Ascending aorta (tissue), 2 donors: Measurements from ENCODE around the gene SOHLH2. TPM values are rescaled to one million over a fixed set of nuclear protein-coding genes. Genes with fewer than 3 reads are reported as not detected.

Experiments
- DNase-seq, 2 donors: peaks; one replicate each; pipeline ENCODE4 v3.0.0-alpha.2; 2019; ENCODE audit warnings: low spot score in 2 of 2
- H3K27ac ChIP-seq, 2 donors: fragments of 200-600 bp; sonication (generic); one replicate each; pipeline ENCODE4 v1.5.1; 2016 to 2017; ENCODE audit warnings: mild to moderate bottlenecking in 1 of 2
- H3K27me3 ChIP-seq: fragments of 200-600 bp; sonication (generic); one replicate; pipeline ENCODE4 v1.5.1; 2017
- H3K36me3 ChIP-seq, 2 donors: fragments of 200-600 bp; sonication (generic); one replicate each; pipeline ENCODE4 v1.5.1; 2016
- H3K4me1 ChIP-seq, 2 donors: fragments of 200-600 bp; sonication (generic); one replicate each; pipeline ENCODE4 v1.5.1; 2016 to 2017; ENCODE audit warnings: mild to moderate bottlenecking in 1 of 2
- H3K4me3 ChIP-seq, 2 donors: fragments of 200-600 bp; sonication (generic); one replicate each; pipeline ENCODE4 v1.5.1; 2016 to 2017; ENCODE audit warnings: mild to moderate bottlenecking in 1 of 2
- H3K9me3 ChIP-seq, 2 donors: fragments of 200-600 bp; sonication (generic); one replicate each; pipeline ENCODE4 v1.5.1; 2016
- intact Hi-C: fragments of 100-400 bp; cut with DNase I; formaldehyde crosslinking; loops from one replicate; pipeline ENCODE4 v1.15.1; 2023
- total RNA-seq: library from RNA; depleted of rRNA; stranded (reverse); fragments of >200 nt; gene quantifications from one replicate; pipeline ENCODE4 v1.1.0, GENCODE V29; 2016
- TF ChIP-seq, protein P1 (sequence below), 3 experiments: fragments of 200-600 bp in 2 of 3; fragments of 450-650 bp in 1 of 3; sonication (generic) in 2 of 3; IDR thresholded peaks; one replicate each; pipeline ENCODE4 v1.5.1; 2016 to 2019; ENCODE audit warnings: antibody characterized with exemption in 3 of 3, mild to moderate bottlenecking in 1 of 3, moderate library complexity in 1 of 3

Gene SOHLH2
- total RNA-seq, 1 donor from 2014 or later = not detected

DNA sequence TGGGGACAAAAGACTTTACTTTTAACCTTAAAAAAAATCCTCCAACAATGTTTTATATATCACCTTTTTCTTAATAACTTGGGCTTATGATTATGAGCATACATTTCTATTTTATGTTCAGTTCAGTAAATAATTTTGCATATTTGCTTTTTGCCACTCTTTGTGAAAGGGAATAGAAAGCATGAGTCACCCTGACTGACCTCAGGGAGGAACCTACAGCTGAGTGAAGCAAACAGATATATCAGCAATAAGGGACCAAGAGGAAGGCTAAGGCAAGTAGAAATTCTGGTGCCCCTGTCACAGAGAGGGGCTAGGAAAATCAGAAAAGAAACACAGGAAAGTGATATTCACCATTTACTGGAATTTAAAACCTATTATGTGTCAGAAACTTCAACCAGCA, 37.2 kb upstream of the SOHLH2 start:
- TF ChIP-seq, protein P1, sequence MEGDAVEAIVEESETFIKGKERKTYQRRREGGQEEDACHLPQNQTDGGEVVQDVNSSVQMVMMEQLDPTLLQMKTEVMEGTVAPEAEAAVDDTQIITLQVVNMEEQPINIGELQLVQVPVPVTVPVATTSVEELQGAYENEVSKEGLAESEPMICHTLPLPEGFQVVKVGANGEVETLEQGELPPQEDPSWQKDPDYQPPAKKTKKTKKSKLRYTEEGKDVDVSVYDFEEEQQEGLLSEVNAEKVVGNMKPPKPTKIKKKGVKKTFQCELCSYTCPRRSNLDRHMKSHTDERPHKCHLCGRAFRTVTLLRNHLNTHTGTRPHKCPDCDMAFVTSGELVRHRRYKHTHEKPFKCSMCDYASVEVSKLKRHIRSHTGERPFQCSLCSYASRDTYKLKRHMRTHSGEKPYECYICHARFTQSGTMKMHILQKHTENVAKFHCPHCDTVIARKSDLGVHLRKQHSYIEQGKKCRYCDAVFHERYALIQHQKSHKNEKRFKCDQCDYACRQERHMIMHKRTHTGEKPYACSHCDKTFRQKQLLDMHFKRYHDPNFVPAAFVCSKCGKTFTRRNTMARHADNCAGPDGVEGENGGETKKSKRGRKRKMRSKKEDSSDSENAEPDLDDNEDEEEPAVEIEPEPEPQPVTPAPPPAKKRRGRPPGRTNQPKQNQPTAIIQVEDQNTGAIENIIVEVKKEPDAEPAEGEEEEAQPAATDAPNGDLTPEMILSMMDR (IDR thresholded peaks at IDR 0.05) = no peak
- Histone ChIP-seq H3K4me3 (no peak overlapping the region), H3K27me3 (no peaks in the 10 kb centered on the region), H3K9me3 (no peaks in the 10 kb centered on the region), H3K27ac (no peak overlapping the region), H3K36me3 (no peaks in the 10 kb centered on the region), H3K4me1 (no peaks in the 10 kb centered on the region)
- no peak for DNase-seq
- intact Hi-C loops = no loop called here

DNA sequence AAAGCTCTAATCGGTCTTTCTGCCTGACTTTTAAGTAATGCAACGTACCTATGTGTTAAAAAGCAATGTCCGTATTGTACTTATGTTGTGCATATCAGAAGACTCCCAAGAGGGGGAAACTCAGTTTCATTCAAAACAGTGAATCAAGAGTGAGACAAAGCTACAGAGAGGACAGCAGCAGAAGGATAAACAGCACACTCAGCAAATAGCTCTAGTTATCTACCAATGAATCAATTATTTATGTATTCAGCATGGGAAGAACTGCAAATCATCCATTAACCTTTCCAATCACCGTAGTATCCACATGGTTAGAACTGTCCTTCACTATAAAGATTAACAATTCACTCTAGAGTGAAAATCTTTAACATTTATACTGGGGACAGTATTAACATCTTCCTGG, 36.7 kb upstream of the SOHLH2 start:
- H3K4me1 ChIP-seq = no peaks in the 10 kb centered on the region
- intact Hi-C loops = no loop called here
- TF ChIP-seq, protein P1 (IDR thresholded peaks at IDR 0.05) = no peak

DNA sequence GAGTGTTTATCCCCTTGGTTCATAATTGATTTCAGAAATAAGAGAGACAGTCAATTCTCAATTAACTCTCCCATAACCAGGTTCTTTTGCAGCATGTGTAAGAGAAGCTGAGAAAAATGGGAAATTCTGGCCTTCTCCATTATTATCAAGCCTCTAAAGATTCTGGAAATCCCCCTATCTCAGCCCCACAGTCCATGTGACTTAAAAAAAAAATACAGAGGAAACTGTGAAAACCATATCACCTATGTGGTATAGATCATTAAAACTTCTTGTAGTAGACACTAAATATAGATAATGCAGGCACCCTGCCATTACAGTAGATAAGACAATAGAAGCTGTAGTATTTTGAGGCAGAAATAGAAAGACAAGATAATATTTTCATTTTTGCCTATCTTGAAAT, 34.3 kb upstream of the SOHLH2 start:
- Histone ChIP-seq H3K9me3 (no peaks in the 10 kb centered on the region), H3K36me3 (no peaks in the 10 kb centered on the region), H3K27ac (no peak overlapping the region), H3K27me3 (no peaks in the 10 kb centered on the region), H3K4me1 (no peaks in the 10 kb centered on the region), H3K4me3 (no peak overlapping the region)
- intact Hi-C loops = no loop called here
- no peak for DNase-seq
- TF ChIP-seq, protein P1 (IDR thresholded peaks at IDR 0.05) = no peak

More for the DNA sequence above, 36.7 kb upstream of the SOHLH2 start:
- Histone ChIP-seq H3K27ac (no peak overlapping the region), H3K4me3 (no peak overlapping the region), H3K9me3 (no peaks in the 10 kb centered on the region), H3K27me3 (no peaks in the 10 kb centered on the region), H3K36me3 (no peaks in the 10 kb centered on the region)
- no peak for DNase-seq

- TF ChIP-seq, protein P1 (IDR thresholded peaks at IDR 0.05) = no peak
- Histone ChIP-seq H3K4me1 (no peaks in the 10 kb centered on the region), H3K27ac (no peak overlapping the region), H3K27me3 (no peaks in the 10 kb centered on the region), H3K36me3 (no peaks in the 10 kb centered on the region), H3K9me3 (no peaks in the 10 kb centered on the region), H3K4me3 (no peak overlapping the region)
- intact Hi-C loops = no loop called here
- no peak for DNase-seq
Observed at GRCh38 chr13:36244990-36245389, 30.6 kb upstream of the SOHLH2 start.

- no peak for DNase-seq
- Histone ChIP-seq H3K9me3 (no peaks in the 10 kb centered on the region), H3K4me1 (no peaks in the 10 kb centered on the region), H3K4me3 (no peak overlapping the region), H3K27me3 (no peaks in the 10 kb centered on the region), H3K27ac (no peak overlapping the region), H3K36me3 (no peaks in the 10 kb centered on the region)
- TF ChIP-seq, protein P1 (IDR thresholded peaks at IDR 0.05) = no peak
- intact Hi-C loops = no loop called here
Observed at GRCh38 chr13:36244073-36244472, 29.7 kb upstream of the SOHLH2 start.

GRCh38 chr13:36242761-36243160, 28.4 kb upstream of the SOHLH2 start:
- TF ChIP-seq, protein P1 (IDR thresholded peaks at IDR 0.05) = no peak
- Histone ChIP-seq H3K9me3 (no peaks in the 10 kb centered on the region), H3K4me1 (no peaks in the 10 kb centered on the region), H3K27ac (no peak overlapping the region), H3K27me3 (no peaks in the 10 kb centered on the region), H3K36me3 (no peaks in the 10 kb centered on the region), H3K4me3 (no peak overlapping the region)
- intact Hi-C loops = no loop called here
- no peak for DNase-seq
